Measurements from ENCODE around the gene NCAM2.

DNA sequence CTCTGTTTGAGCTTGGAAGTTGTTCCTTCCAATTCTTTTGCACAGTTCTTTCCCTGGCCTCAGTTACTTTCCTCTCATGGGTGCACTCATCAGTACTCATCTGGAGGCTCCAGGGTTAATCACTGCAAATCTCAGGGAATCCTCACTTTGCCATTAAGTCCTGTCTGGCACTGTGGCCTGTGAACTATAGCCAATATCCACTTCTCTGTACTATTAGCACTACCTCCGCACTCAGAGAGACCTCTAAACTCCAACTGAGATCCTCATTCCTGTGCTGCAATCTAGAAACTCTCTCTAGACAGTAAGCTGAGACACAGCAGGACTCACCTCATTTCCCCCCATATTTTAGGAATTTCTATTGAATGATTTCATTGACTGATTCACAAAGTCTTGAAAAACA lies 311.3 kb downstream of the NCAM2 start:
- TF ChIP-seq, protein P1, sequence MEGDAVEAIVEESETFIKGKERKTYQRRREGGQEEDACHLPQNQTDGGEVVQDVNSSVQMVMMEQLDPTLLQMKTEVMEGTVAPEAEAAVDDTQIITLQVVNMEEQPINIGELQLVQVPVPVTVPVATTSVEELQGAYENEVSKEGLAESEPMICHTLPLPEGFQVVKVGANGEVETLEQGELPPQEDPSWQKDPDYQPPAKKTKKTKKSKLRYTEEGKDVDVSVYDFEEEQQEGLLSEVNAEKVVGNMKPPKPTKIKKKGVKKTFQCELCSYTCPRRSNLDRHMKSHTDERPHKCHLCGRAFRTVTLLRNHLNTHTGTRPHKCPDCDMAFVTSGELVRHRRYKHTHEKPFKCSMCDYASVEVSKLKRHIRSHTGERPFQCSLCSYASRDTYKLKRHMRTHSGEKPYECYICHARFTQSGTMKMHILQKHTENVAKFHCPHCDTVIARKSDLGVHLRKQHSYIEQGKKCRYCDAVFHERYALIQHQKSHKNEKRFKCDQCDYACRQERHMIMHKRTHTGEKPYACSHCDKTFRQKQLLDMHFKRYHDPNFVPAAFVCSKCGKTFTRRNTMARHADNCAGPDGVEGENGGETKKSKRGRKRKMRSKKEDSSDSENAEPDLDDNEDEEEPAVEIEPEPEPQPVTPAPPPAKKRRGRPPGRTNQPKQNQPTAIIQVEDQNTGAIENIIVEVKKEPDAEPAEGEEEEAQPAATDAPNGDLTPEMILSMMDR (IDR thresholded peaks at IDR 0.05): no peak
- TF ChIP-seq POLR2A (IDR thresholded peaks at IDR 0.05): no peak

Data from thyroid gland (tissue), 4 donors.